GM23338 (cell line): ENCODE data around the gene POU2AF3. TPM values are rescaled to one million over a fixed set of nuclear protein-coding genes. Genes with fewer than 3 reads are reported as not detected.

Experiments used
- ATAC-seq: fragments of 200-7000 bp; cut with Tn5 transposase; 3 replicates; pipeline ENCODE4 v1.9.1; 2020
- DNase-seq: peaks from one replicate; pipeline ENCODE4 v3.0.0-alpha.2; 2015; ENCODE audit warnings: low spot score
- H2AFZ ChIP-seq: fragments of 200-600 bp; sonication (generic); 2 replicates; pipeline ENCODE4 v1.8.0; 2016; ENCODE audit warnings: antibody characterized with exemption, mild to moderate bottlenecking, moderate library complexity
- H3F3A ChIP-seq: fragments of 200-600 bp; sonication (generic); replicated peaks from 2 replicates; pipeline ENCODE4 v1.8.0; 2017; ENCODE audit warnings: antibody characterized with exemption, mixed run types, low read depth
- H3K27ac ChIP-seq: fragments of 200-600 bp; sonication (generic); 2 replicates; pipeline ENCODE4 v1.6.1; 2016; ENCODE audit warnings: low read depth
- H3K27me3 ChIP-seq: fragments of 200-600 bp; sonication (generic); 2 replicates; pipeline ENCODE4 v1.8.0; 2016; ENCODE audit warnings: mild to moderate bottlenecking, mixed run types, moderate library complexity; ENCODE audit not compliant: insufficient read depth
- H3K36me3 ChIP-seq: fragments of 200-600 bp; sonication (generic); 2 replicates; pipeline ENCODE4 v1.8.0; 2016; ENCODE audit warnings: mild to moderate bottlenecking; ENCODE audit not compliant: insufficient read depth
- H3K4me1 ChIP-seq: fragments of 200-600 bp; sonication (generic); 2 replicates; pipeline ENCODE4 v1.8.0; 2016; ENCODE audit warnings: mild to moderate bottlenecking, moderate library complexity; ENCODE audit not compliant: insufficient read depth
- H3K4me2 ChIP-seq: fragments of 200-600 bp; sonication (generic); 2 replicates; pipeline ENCODE4 v1.7.1; 2017; ENCODE audit warnings: mixed run types
- H3K4me3 ChIP-seq: fragments of 200-600 bp; sonication (generic); 2 replicates; pipeline ENCODE4 v1.6.1; 2016; ENCODE audit warnings: mixed run types
- H3K79me2 ChIP-seq: fragments of 200-600 bp; sonication (generic); replicated peaks from 2 replicates; pipeline ENCODE4 v1.8.0; 2017; ENCODE audit warnings: mild to moderate bottlenecking; ENCODE audit not compliant: insufficient read depth
- H3K9me2 ChIP-seq: fragments of 200-600 bp; sonication (generic); 2 replicates; pipeline ENCODE4 v1.8.0; 2017; ENCODE audit not compliant: insufficient read depth
- H4K20me1 ChIP-seq: fragments of 200-600 bp; sonication (generic); replicated peaks from 2 replicates; pipeline ENCODE4 v1.8.0; 2017; ENCODE audit warnings: mild to moderate bottlenecking; ENCODE audit not compliant: insufficient read depth
- H3K27ac Mint-ChIP-seq: 2 replicates; pipeline ENCODE4 v1.8.0; 2020; ENCODE audit warnings: inconsistent platforms, mild to moderate bottlenecking, moderate library complexity, mixed read lengths
- H3K27me3 Mint-ChIP-seq: 3 replicates; pipeline ENCODE4 v1.8.0; 2022; ENCODE audit warnings: low read depth, mild to moderate bottlenecking, moderate library complexity, mixed read lengths, inconsistent platforms; ENCODE audit not compliant: insufficient read depth, poor library complexity
- H3K36me3 Mint-ChIP-seq: 3 replicates; pipeline ENCODE4 v1.8.0; 2021; ENCODE audit warnings: low read depth, mild to moderate bottlenecking, inconsistent platforms, moderate library complexity, mixed read lengths
- H3K4me1 Mint-ChIP-seq: 3 replicates; pipeline ENCODE4 v1.8.0; 2020; ENCODE audit warnings: mild to moderate bottlenecking, inconsistent platforms, mixed read lengths
- H3K4me3 Mint-ChIP-seq: 3 replicates; pipeline ENCODE4 v1.8.0; 2021; ENCODE audit warnings: moderate library complexity, mild to moderate bottlenecking, inconsistent platforms, mixed read lengths
- H3K9me3 Mint-ChIP-seq: 3 replicates; pipeline ENCODE4 v1.8.0; 2020; ENCODE audit warnings: moderate library complexity, mild to moderate bottlenecking, inconsistent platforms, mixed read lengths
- CREB1 ChIP-seq: fragments of 250-450 bp; sonication (Bioruptor Pico); IDR thresholded peaks from 2 replicates; pipeline ENCODE4 v1.5.0; 2020; ENCODE audit warnings: low read depth, mild to moderate bottlenecking, moderate library complexity
- ETS1 ChIP-seq: IDR thresholded peaks from 2 replicates; pipeline ENCODE4 v1.6.1; 2016; ENCODE audit warnings: antibody characterized with exemption
- EZH2 ChIP-seq: fragments of 200-600 bp; sonication (generic); IDR thresholded peaks from one replicate; pipeline ENCODE4 v1.8.0; 2017; ENCODE audit warnings: antibody characterized with exemption, mild to moderate bottlenecking, low read depth; ENCODE audit not compliant: unreplicated experiment
- EZH2phosphoT487 ChIP-seq: fragments of 200-600 bp; sonication (generic); IDR thresholded peaks from one replicate; pipeline ENCODE4 v1.8.1; 2018; ENCODE audit warnings: antibody characterized with exemption; ENCODE audit not compliant: unreplicated experiment
- JUNB ChIP-seq: IDR thresholded peaks from one replicate; pipeline ENCODE4 v1.6.1; 2016; ENCODE audit warnings: antibody characterized with exemption; ENCODE audit not compliant: unreplicated experiment
- NANOG ChIP-seq: IDR thresholded peaks from 2 replicates; pipeline ENCODE4 v1.6.1; 2016; ENCODE audit warnings: antibody characterized with exemption, borderline replicate concordance
- POLR2AphosphoS5 ChIP-seq: IDR thresholded peaks from 2 replicates; pipeline ENCODE4 v1.6.1; 2016; ENCODE audit warnings: antibody characterized with exemption, low read depth
- REST ChIP-seq: IDR thresholded peaks from one replicate; pipeline ENCODE4 v1.6.1; 2018; ENCODE audit warnings: antibody characterized with exemption; ENCODE audit not compliant: unreplicated experiment
- STAT1 ChIP-seq: IDR thresholded peaks from one replicate; pipeline ENCODE4 v1.6.1; 2016; ENCODE audit warnings: antibody characterized with exemption; ENCODE audit not compliant: unreplicated experiment
- ZNF114 ChIP-seq: fragments of 250-450 bp; sonication (Bioruptor Pico); IDR thresholded peaks from 2 replicates; pipeline ENCODE4 v1.5.0; 2020; ENCODE audit warnings: mild to moderate bottlenecking, moderate library complexity
- ZNF331 ChIP-seq: fragments of 250-450 bp; sonication (Bioruptor Pico); IDR thresholded peaks from 2 replicates; pipeline ENCODE4 v1.5.0; 2020; ENCODE audit warnings: low read depth, mild to moderate bottlenecking, moderate library complexity
- polyA plus RNA-seq: library from polyadenylated mRNA; unstranded; fragments of >200 nt; fragmentation: Nextera tagmentation; extraction: Ambion mirVana; gene quantifications from 2 replicates; pipeline ENCODE4 v1.2.1, GENCODE V29; 2016
- total RNA-seq: library from RNA; depleted of rRNA; stranded (reverse); fragments of >200 nt; shearing (Covaris generic); gene quantifications from 2 replicates; pipeline ENCODE4 v1.2.3, GENCODE V29; 2014
- TF ChIP-seq, protein P1 (sequence below), 2 experiments: fragments of 200-600 bp in 1 of 2; sonication (generic) in 1 of 2; conservative IDR thresholded peaks; 2 replicates each; pipeline versions ENCODE4 v1.5.1 to v1.6.1; 2016 to 2017; ENCODE audit warnings: antibody characterized with exemption in 2 of 2, low read depth in 2 of 2, mild to moderate bottlenecking in 2 of 2, moderate library complexity in 1 of 2
- TF ChIP-seq, protein P2 (sequence below): fragments of 250-450 bp; sonication (Bioruptor Pico); IDR thresholded peaks from 2 replicates; pipeline ENCODE4 v1.5.0; 2020; ENCODE audit warnings: mild to moderate bottlenecking, moderate library complexity

The POU2AF3 gene
- total and polyA plus RNA-seq, 2 experiments from 2014 or later = 2.7 to 3.4 TPM

DNA sequence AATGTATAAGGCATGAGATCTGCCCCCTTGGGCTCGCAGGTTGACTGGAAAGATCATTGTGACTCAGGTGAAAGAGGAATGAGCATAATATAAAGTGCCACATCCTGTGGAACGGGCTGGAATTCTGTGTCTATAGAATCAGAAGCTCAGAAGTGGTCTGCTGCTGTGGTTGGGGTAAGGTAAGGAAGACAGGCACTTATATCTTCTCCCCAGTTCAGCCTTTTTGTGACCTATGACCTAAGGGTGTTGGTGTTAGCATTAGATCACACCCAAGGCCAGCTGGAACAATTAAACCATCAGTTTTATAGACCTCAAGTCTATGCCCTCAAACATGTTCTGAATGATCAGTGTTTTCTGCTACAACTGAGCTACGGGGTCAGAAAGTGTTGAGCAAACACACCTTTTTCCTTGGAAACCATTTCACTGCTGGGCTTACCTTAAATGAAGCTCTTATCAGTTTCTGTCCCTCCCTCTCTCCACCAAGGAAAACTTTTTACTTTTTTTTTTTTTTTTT lies 15.7 kb upstream of the POU2AF3 start:
- Histone ChIP-seq H4K20me1 (no peaks in the 10 kb centered on the region), H3K4me2 (no peak overlapping the region), H3K36me3 (no peaks in the 10 kb centered on the region), H3K79me2 (no peaks in the 10 kb centered on the region), H2AFZ (no peak overlapping the region), H3K9me2 (no peaks in the 10 kb centered on the region), H3K27ac (no peak overlapping the region), H3F3A (no peaks in the 10 kb centered on the region), H3K4me3 (no peak overlapping the region), H3K4me1 (no peaks in the 10 kb centered on the region), H3K27me3 (no peaks in the 10 kb centered on the region)
- H3K36me3 Mint-ChIP-seq = no peaks in the 10 kb centered on the region
- DNase-seq = no peak
- no peak for TF ChIP-seq NANOG
- no peak for TF ChIP-seq ZNF114 (CRISPR knock-in tag)
- no peak for TF ChIP-seq JUNB
- no peak for TF ChIP-seq POLR2AphosphoS5
- TF ChIP-seq, protein P1, sequence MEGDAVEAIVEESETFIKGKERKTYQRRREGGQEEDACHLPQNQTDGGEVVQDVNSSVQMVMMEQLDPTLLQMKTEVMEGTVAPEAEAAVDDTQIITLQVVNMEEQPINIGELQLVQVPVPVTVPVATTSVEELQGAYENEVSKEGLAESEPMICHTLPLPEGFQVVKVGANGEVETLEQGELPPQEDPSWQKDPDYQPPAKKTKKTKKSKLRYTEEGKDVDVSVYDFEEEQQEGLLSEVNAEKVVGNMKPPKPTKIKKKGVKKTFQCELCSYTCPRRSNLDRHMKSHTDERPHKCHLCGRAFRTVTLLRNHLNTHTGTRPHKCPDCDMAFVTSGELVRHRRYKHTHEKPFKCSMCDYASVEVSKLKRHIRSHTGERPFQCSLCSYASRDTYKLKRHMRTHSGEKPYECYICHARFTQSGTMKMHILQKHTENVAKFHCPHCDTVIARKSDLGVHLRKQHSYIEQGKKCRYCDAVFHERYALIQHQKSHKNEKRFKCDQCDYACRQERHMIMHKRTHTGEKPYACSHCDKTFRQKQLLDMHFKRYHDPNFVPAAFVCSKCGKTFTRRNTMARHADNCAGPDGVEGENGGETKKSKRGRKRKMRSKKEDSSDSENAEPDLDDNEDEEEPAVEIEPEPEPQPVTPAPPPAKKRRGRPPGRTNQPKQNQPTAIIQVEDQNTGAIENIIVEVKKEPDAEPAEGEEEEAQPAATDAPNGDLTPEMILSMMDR (conservative IDR thresholded peaks at IDR 0.05; ENCODE audit: low read depth in 2 of 2) = no peak
- TF ChIP-seq STAT1 = no peak
- TF ChIP-seq ZNF331 (CRISPR knock-in tag) = no peak
- no peak for TF ChIP-seq EZH2
- no peak for TF ChIP-seq CREB1 (CRISPR knock-in tag)
- no peak for TF ChIP-seq EZH2phosphoT487
- TF ChIP-seq, protein P2, sequence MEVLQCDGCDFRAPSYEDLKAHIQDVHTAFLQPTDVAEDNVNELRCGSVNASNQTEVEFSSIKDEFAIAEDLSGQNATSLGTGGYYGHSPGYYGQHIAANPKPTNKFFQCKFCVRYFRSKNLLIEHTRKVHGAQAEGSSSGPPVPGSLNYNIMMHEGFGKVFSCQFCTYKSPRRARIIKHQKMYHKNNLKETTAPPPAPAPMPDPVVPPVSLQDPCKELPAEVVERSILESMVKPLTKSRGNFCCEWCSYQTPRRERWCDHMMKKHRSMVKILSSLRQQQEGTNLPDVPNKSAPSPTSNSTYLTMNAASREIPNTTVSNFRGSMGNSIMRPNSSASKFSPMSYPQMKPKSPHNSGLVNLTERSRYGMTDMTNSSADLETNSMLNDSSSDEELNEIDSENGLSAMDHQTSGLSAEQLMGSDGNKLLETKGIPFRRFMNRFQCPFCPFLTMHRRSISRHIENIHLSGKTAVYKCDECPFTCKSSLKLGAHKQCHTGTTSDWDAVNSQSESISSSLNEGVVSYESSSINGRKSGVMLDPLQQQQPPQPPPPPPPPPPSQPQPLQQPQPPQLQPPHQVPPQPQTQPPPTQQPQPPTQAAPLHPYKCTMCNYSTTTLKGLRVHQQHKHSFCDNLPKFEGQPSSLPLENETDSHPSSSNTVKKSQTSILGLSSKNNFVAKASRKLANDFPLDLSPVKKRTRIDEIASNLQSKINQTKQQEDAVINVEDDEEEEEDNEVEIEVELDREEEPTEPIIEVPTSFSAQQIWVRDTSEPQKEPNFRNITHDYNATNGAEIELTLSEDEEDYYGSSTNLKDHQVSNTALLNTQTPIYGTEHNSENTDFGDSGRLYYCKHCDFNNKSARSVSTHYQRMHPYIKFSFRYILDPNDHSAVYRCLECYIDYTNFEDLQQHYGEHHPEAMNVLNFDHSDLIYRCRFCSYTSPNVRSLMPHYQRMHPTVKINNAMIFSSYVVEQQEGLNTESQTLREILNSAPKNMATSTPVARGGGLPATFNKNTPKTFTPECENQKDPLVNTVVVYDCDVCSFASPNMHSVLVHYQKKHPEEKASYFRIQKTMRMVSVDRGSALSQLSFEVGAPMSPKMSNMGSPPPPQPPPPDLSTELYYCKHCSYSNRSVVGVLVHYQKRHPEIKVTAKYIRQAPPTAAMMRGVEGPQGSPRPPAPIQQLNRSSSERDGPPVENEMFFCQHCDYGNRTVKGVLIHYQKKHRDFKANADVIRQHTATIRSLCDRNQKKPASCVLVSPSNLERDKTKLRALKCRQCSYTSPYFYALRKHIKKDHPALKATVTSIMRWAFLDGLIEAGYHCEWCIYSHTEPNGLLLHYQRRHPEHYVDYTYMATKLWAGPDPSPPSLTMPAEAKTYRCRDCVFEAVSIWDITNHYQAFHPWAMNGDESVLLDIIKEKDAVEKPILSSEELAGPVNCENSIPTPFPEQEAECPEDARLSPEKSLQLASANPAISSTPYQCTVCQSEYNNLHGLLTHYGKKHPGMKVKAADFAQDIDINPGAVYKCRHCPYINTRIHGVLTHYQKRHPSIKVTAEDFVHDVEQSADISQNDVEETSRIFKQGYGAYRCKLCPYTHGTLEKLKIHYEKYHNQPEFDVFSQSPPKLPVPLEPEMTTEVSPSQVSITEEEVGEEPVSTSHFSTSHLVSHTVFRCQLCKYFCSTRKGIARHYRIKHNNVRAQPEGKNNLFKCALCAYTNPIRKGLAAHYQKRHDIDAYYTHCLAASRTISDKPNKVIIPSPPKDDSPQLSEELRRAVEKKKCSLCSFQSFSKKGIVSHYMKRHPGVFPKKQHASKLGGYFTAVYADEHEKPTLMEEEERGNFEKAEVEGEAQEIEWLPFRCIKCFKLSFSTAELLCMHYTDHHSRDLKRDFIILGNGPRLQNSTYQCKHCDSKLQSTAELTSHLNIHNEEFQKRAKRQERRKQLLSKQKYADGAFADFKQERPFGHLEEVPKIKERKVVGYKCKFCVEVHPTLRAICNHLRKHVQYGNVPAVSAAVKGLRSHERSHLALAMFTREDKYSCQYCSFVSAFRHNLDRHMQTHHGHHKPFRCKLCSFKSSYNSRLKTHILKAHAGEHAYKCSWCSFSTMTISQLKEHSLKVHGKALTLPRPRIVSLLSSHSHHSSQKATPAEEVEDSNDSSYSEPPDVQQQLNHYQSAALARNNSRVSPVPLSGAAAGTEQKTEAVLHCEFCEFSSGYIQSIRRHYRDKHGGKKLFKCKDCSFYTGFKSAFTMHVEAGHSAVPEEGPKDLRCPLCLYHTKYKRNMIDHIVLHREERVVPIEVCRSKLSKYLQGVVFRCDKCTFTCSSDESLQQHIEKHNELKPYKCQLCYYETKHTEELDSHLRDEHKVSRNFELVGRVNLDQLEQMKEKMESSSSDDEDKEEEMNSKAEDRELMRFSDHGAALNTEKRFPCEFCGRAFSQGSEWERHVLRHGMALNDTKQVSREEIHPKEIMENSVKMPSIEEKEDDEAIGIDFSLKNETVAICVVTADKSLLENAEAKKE = no peak
- no peak for TF ChIP-seq ETS1
- no peak for TF ChIP-seq REST
- no peaks in the 10 kb centered on the region for H3K27me3 Mint-ChIP-seq
- no peak overlapping the region for H3K27ac Mint-ChIP-seq
- H3K4me1 Mint-ChIP-seq = peaks cover 5% of the 10 kb centered on the region; the same call in 1 of the 3 replicates
- no peak overlapping the region for H3K4me3 Mint-ChIP-seq
- no peaks in the 10 kb centered on the region for H3K9me3 Mint-ChIP-seq
- ATAC-seq = no peak
